ENCODE results near the gene TET1. TPM values are rescaled to one million over a fixed set of nuclear protein-coding genes. Genes with fewer than 3 reads are reported as not detected.
"Not testable (repeated sequence)": the region's sequence is repeated elsewhere in the genome, so short reads cannot be mapped to it uniquely, and the experiment has no call there.

Gene TET1
- total RNA-seq, 2 experiments from 2014 or later = 0.72 to 0.82 TPM

DNA sequence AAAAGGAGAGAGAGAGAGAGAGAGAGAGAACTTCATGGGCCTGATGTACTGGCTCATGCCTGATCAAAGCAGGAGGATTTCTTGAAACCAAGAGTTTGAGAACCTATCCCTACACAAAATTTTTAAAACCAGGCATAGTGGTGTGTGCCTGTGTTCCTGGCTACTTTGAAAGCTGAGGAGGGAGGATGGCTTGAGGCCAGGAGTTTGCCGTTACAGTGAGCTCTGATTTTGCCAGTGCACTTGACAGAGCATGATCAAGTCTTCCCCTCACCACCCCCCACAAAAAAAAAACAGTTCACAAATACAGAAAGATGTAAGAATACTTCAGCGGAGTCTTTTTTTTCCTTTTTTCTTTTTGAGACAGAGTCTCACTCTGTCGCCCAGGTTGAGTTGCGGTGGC, 108.8 kb downstream of the TET1 start:
- no peaks in the 10 kb centered on the region for H3K4me1 Mint-ChIP-seq
- H3K27ac Mint-ChIP-seq = no peak overlapping the region
- peaks cover 8% of the 10 kb centered on the region for H3K36me3 Mint-ChIP-seq
- H3K9me3 Mint-ChIP-seq = no peaks in the 10 kb centered on the region
- H3K4me3 Mint-ChIP-seq = no peak overlapping the region
- H3K27me3 Mint-ChIP-seq = no peaks in the 10 kb centered on the region
- no peak for DNase-seq

DNA sequence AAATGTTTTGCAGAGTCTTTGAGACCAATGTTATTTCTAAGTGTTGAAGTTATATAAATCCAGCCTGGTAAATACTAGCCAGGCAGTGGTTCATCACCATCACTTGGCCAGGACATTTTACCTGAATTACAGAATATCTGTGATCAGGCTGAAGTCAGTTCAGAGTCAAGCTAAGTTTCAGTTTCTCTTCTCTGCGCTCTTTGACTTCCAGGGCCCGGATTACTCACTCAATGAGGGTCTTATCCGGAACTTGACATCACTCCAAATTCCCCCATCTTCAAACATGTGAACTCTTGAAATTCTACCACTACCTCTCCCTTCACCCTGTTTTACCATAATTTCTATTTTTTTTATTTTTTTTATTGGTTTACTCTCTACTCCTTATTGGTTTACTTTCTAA, 124.3 kb downstream of the TET1 start:
- Mint-ChIP-seq H3K27me3 (no peaks in the 10 kb centered on the region), H3K36me3 (peaks cover 3% of the 10 kb centered on the region), H3K4me3 (no peak overlapping the region), H3K27ac (no peak overlapping the region), H3K4me1 (no peaks in the 10 kb centered on the region), H3K9me3 (no peaks in the 10 kb centered on the region)
- DNase-seq = no peak

- DNase-seq = no peak
- no peaks in the 10 kb centered on the region for H3K9me3 Mint-ChIP-seq
- H3K36me3 Mint-ChIP-seq = no peaks in the 10 kb centered on the region
- no peaks in the 10 kb centered on the region for H3K27me3 Mint-ChIP-seq
- no peak overlapping the region for H3K4me3 Mint-ChIP-seq
- no peak overlapping the region for H3K27ac Mint-ChIP-seq
- no peaks in the 10 kb centered on the region for H3K4me1 Mint-ChIP-seq
These were observed 135.9 kb downstream of the TET1 start for GRCh38 chr10:68696018-68696417.

DNA sequence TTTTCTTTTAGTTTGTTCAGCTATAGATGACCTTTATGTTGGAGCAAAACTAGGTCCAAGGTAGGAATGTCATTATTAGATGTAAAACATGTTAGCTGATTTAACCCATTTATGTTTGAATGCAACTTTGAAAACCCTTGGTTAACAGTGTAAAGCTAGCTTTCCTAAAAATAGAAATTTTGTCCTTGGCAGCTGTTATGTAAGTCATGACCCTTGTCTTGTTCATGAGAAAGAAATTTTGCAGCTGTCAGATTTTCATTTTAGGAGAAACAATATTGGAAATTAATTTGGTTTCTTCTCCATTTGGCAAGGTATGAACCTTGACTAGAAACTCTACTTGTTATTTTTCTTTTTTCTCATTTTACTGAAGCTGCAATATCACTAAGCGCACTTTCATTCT, 137.0 kb downstream of the TET1 start:
- no peaks in the 10 kb centered on the region for H3K9me3 Mint-ChIP-seq
- DNase-seq = no peak
- H3K4me3 Mint-ChIP-seq = no peak overlapping the region
- no peaks in the 10 kb centered on the region for H3K4me1 Mint-ChIP-seq
- no peaks in the 10 kb centered on the region for H3K27me3 Mint-ChIP-seq
- no peaks in the 10 kb centered on the region for H3K36me3 Mint-ChIP-seq
- H3K27ac Mint-ChIP-seq = no peak overlapping the region

DNA sequence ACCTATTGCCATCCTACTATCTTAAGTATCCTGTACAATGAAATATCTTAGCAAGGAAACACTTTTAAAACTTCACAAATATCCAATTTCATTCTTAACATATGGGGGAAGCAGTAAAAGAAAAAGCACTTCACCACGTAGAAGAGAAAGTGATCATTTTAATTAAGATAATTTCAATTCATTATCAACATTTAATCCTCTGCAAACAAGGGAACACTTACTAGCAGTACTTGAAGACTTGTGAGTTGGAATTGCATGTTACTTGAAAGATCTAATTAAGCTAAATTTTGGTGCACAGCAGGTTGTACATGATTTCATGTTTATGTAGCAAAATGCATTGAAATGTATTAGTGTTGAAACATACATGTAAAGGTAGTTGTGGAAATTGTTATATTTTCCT, 140.1 kb downstream of the TET1 start:
- no peak for DNase-seq
- Mint-ChIP-seq H3K4me1 (no peaks in the 10 kb centered on the region), H3K27ac (no peak overlapping the region), H3K36me3 (no peaks in the 10 kb centered on the region), H3K4me3 (no peak overlapping the region), H3K27me3 (no peaks in the 10 kb centered on the region), H3K9me3 (no peaks in the 10 kb centered on the region)

GRCh38 chr10:68705548-68705947, 145.4 kb downstream of the TET1 start:
- no peak for DNase-seq
- Mint-ChIP-seq H3K9me3 (no peaks in the 10 kb centered on the region), H3K4me1 (no peaks in the 10 kb centered on the region), H3K27ac (no peak overlapping the region), H3K27me3 (no peaks in the 10 kb centered on the region), H3K36me3 (no peaks in the 10 kb centered on the region), H3K4me3 (no peak overlapping the region)

DNA sequence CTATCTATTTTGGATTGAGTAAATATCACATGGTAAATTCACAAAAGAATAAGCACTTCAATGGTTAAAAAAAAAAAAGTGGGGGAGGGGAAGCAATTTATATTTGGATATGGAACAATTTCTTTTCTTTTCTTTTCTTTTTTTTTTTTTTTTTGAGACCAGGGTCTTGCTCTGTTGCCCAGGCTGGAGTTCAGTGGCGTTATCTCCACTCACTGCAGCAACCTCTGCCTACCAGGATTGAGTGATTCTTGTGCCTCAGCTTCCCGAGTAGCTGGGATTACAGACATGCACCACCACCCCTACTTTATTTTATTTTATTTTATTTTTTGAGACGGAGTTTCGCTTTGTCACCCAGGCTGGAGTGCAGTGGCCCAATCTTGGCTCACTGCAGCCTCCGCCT, 148.8 kb downstream of the TET1 start:
- not testable (repeated sequence) for H3K36me3 Mint-ChIP-seq, H3K4me1 Mint-ChIP-seq, DNase-seq, H3K9me3 Mint-ChIP-seq, H3K4me3 Mint-ChIP-seq, H3K27ac Mint-ChIP-seq, H3K27me3 Mint-ChIP-seq

GRCh38 chr10:68713065-68713464, 152.9 kb downstream of the TET1 start:
- H3K4me3 Mint-ChIP-seq, H3K27me3 Mint-ChIP-seq, H3K36me3 Mint-ChIP-seq, DNase-seq, H3K4me1 Mint-ChIP-seq, H3K9me3 Mint-ChIP-seq, H3K27ac Mint-ChIP-seq: not testable (repeated sequence)

DNA sequence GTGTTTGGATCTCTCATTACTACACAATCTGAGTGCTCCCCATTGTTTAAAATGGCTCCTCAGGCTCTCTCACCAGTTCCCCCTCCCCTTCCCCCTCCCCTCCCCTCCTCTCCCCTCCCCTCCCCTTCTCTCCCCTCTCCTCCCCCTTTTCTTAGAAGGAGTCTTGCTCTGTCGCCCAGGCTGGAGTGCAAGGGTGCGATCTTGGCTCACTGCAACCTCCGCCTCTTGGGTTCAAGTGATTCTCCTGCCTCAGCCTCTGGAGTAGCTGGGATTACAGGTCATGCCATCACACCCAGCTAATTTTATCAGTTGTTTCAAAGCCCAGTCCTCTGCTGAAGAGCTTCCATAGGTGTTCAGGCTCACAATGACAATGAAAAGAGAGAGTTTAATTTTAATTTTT, 157.3 kb downstream of the TET1 start:
- no peak overlapping the region for H3K27ac Mint-ChIP-seq
- peaks cover 4% of the 10 kb centered on the region for H3K9me3 Mint-ChIP-seq
- H3K36me3 Mint-ChIP-seq = peaks cover 8% of the 10 kb centered on the region
- peaks cover 7% of the 10 kb centered on the region for H3K4me1 Mint-ChIP-seq
- DNase-seq = no peak
- H3K27me3 Mint-ChIP-seq = no peaks in the 10 kb centered on the region
- H3K4me3 Mint-ChIP-seq = no peak overlapping the region

DNA sequence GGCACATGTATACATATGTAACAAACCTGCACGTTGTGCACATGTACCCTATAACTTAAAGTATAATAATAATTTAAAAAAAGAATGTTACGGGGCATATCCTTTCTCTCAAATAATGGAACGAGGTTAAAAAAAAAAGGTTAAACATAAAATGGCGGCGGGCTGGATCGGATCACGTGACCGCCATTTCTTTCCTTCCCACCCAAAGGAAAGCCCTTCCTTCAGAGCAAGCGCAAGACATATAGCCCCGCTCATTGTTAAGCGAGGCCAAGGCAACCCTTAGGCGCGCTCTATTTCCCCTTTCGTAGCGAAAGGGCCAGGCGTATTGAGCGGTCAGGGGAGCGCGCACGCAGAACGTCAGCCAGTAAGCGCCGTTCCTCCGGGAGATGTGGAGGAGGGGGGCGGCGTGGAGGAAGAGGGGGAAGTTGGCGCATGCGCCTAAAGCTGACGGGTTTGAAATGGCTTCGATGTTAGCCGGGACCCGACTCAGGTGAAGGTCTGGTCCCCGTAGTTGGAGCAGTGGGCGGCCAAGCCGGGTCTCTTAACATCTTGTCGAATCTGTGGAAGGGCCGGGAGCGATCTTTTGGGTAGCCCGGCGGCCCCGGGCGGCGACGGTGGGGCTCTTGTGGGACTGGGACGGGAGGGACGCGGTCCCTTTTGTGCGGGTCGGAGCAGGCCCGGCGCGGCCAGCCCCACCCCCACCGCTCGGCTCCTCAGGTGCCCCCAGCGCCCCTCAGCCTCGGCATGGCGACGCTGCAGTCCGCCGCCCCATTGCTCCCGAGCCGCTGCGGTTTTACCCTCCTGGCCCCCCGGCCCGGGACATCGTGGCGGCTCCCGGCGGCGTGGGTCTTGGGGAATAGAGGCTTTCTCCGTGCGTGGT, 160.9 kb downstream of the TET1 start, which contains the start of gene CCAR1:
CCAR1 (plus strand) TSS at position 447 of the 880 bp plus-strand sequence. CDS start 1,266 bp downstream, outside the sequence.
- H3K9me3 Mint-ChIP-seq = peaks cover 4% of the 10 kb centered on the region
- H3K4me3 Mint-ChIP-seq = peak within 1 kb of the TSS; percentile 95
- H3K36me3 Mint-ChIP-seq = peaks cover 28% of the 10 kb centered on the region
- peaks cover 14% of the 10 kb centered on the region for H3K4me1 Mint-ChIP-seq
- H3K27me3 Mint-ChIP-seq = no peaks in the 10 kb centered on the region
- H3K27ac Mint-ChIP-seq = peak within 1 kb of the TSS; percentile 98
- DNase-seq = peak; percentile 95

DNA sequence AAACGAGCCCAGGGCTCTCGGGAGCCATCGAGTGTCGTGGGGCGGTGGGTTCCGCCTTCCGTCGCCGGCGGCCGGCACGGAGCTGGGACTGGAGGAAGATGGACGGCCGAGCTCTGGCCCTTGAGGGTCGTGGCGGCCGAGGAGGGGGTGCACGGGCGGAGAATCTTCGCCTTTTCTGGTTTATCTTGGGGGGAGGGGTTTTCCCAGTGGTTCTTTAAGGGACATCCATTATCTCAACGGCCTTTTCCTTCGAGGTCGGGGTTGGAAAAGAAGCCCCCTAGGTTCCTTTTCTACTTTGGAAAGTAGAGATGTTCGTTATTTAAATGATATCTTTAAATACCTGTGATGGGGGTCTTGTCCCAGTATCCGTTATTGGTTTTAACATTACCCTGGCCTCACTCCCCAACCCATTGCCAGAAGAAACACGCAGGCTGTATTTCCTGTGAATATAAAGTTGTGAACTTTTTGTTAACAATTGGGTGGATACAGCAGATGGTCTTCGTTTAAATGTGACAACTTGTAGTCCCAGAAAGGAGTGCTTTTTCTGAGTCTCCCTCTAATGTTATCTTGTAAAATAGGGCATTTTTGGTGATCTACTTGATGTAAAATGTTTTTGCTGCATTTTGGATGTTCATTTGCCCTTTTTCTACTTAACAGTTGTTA, 161.7 kb downstream of the TET1 start:
- H3K4me1 Mint-ChIP-seq = peaks cover 18% of the 10 kb centered on the region
- no peak for DNase-seq

GRCh38 chr10:68725016-68725415, 164.9 kb downstream of the TET1 start:
- no peak for DNase-seq
- no peak overlapping the region for H3K4me3 Mint-ChIP-seq
- peaks cover 22% of the 10 kb centered on the region for H3K4me1 Mint-ChIP-seq
- no peaks in the 10 kb centered on the region for H3K9me3 Mint-ChIP-seq
- peaks cover 41% of the 10 kb centered on the region for H3K36me3 Mint-ChIP-seq
- H3K27ac Mint-ChIP-seq = no peak overlapping the region
- H3K27me3 Mint-ChIP-seq = no peaks in the 10 kb centered on the region

More for the DNA sequence above, 161.7 kb downstream of the TET1 start:
- peak overlapping the region; percentile 95 for H3K4me3 Mint-ChIP-seq
- H3K36me3 Mint-ChIP-seq = peaks cover 33% of the 10 kb centered on the region
- peak overlapping the region; percentile 98 for H3K27ac Mint-ChIP-seq
- no peaks in the 10 kb centered on the region for H3K27me3 Mint-ChIP-seq
- H3K9me3 Mint-ChIP-seq = peaks cover 4% of the 10 kb centered on the region

- peaks cover 40% of the 10 kb centered on the region for H3K36me3 Mint-ChIP-seq
- H3K27me3 Mint-ChIP-seq = no peaks in the 10 kb centered on the region
- no peak for DNase-seq
- H3K4me3 Mint-ChIP-seq = no peak overlapping the region
- H3K9me3 Mint-ChIP-seq = no peaks in the 10 kb centered on the region
- H3K4me1 Mint-ChIP-seq = peaks cover 23% of the 10 kb centered on the region
- no peak overlapping the region for H3K27ac Mint-ChIP-seq
These were observed 167.0 kb downstream of the TET1 start for GRCh38 chr10:68727146-68727545.

DNA sequence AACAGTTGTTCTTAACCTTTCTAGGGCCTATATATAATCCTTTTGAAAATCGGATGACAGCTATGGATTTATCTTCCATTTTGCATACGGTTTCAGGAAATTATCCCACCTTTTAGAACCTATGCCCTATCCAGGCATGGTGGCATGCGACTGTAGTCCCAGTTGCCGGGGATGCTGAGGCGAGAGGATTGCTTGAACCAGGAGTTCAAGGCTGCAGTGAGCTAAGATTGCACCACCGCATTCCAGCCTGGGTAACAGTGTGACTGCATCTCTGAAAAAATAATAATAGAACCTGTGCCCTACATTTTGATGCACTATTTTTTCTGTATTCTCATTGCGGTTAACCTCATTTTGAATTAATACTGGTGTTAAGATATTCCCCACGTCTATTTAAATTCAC, 172.5 kb downstream of the TET1 start:
- no peak for DNase-seq
- Mint-ChIP-seq H3K9me3 (no peaks in the 10 kb centered on the region), H3K27ac (no peak overlapping the region), H3K27me3 (no peaks in the 10 kb centered on the region), H3K4me1 (peaks cover 12% of the 10 kb centered on the region), H3K36me3 (peaks cover 30% of the 10 kb centered on the region), H3K4me3 (no peak overlapping the region)

DNA sequence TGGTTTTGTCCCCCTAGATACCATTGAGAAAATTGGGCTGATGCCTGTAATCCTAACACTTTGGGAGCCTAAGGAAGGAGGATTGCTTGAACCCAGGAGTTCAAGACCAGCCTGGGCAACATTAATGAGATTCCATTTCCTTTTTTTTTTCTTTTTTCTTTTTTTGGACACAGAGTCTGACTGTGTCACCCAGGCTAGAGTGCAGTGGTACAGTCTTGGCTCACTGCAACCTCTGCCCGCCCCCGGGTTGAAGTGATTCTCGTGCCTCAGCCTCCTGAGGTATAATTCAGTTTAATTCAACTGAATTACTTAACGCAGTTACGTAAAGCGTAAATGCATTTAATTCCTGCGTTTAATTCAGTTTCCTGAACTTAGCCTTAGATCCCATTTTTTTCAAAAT, 174.2 kb downstream of the TET1 start:
- no peak for DNase-seq
- Mint-ChIP-seq H3K9me3 (no peaks in the 10 kb centered on the region), H3K4me3 (no peak overlapping the region), H3K36me3 (peaks cover 29% of the 10 kb centered on the region), H3K4me1 (peaks cover 15% of the 10 kb centered on the region), H3K27me3 (no peaks in the 10 kb centered on the region), H3K27ac (no peak overlapping the region)

DNA sequence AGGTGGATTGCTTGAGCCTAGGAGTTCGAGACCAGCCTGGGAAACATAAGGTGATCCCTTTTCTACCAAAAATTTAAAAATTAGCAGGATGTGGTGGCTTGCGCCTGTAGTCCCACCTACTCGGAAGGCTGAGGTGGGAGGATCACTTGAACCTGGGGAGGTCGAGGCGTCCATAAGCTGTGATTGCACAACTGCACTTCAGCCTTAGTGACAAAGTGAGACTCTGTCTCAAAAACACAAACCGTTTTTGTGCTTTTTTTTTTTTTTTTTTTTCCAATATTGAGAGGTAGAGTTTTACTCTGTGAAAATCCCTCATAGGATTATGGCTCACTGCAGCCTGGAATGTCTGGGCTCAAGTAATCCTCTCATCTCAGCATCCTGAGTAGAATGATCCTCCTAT, 175.0 kb downstream of the TET1 start:
- no peaks in the 10 kb centered on the region for H3K27me3 Mint-ChIP-seq
- H3K4me1 Mint-ChIP-seq = peaks cover 14% of the 10 kb centered on the region
- H3K4me3 Mint-ChIP-seq = no peak overlapping the region
- H3K36me3 Mint-ChIP-seq = peaks cover 29% of the 10 kb centered on the region
- no peak overlapping the region for H3K27ac Mint-ChIP-seq
- H3K9me3 Mint-ChIP-seq = no peaks in the 10 kb centered on the region
- DNase-seq = no peak

All from activated naive CD8-positive, alpha-beta T cell treated with anti-CD3 and anti-CD28 coated beads for 36 hours (primary cell).